ENCODE data around the gene ALK.

Gene ALK

DNA sequence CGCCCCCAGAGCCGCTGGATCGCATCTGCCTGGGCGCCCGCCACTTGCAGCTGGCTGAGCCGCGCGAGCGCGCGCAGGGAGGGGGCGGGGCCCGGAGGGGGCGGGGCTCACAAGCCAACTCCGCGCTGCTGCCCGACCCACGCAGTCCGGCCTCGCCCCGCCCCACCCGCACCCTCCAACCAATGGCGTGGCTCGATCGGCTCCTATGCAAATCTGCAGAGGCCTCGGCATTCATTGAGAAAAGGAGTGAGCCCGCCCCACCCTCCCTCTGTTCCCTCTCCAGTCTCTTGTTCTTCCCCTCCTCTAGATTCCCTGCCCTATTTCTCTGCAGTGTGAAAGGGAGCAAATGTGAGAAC lies at the start of gene ALK:
Gene ALK, minus strand, starts transcription at position 27 of the 356 bp plus-strand sequence. CDS start 927 bp downstream, outside the sequence.
- DNase-seq: peak; percentile 41 to 60

DNA sequence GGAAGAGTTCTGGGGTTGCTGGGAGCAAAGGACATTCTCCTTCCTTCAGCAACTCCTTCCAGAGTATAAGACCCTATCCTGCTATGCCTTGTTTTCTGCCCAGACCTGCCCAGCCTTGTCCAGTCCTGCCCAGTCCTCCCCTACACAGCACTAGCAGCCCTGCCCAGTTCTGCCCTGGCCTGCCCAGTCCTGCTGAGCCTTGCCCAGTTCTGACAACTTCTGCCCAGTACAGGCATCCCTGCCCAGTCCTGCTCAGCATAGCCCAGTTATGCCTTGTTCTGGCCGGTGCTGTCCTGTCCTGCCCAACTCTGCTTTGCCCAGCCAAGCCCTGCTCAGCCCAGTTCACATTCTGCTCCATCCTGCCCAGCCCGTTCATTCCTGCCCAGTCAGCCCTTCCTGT lies 44.9 kb upstream of the ALK start:
- no peak for DNase-seq

- DNase-seq: no peak
Observed at GRCh38 chr2:29963972-29964570, 42.7 kb upstream of the ALK start.

GRCh38 chr2:29962922-29963321 lies 41.5 kb upstream of the ALK start:
- DNase-seq: no peak

- DNase-seq: no peak
Observed at GRCh38 chr2:29954316-29954715, 32.9 kb upstream of the ALK start.

DNA sequence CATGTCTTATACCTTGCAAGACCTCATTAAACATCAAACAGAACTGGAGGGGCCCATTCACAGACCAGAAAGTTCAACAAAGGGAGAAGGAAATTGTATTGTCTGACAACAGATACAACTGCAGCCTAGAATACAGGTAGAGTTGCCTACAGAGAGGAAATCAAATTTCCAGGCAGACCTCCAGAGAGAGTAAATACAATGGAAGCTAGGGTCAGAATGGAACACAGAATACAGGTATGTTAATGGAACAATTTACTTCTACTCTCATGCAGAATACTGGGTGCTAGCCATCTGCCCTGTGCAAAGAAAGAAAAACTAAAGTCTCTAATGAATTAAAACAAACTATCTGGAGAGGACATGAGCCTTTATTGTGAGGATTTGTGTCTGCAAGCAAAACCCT lies 31.6 kb upstream of the ALK start:
- DNase-seq: no peak

DNA sequence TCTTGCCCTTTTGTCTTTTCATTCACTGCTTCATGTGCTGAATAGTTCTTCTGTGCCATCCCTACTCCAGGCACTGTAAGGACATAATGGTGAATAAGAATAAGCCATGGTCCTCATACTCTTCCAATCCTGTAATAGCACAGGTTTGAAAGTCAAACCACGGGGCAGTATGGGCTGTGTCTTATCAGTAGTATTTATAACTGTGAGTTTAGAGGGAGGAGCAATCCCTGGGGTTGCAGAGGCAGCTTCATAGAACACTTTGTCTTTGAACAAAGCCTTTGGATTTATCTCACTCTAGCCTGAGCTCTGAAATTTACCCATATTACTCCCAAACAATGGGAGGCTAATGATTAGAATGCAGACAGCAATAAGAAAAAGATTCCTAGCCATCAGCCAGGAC lies 30.2 kb upstream of the ALK start:
- DNase-seq: no peak

- DNase-seq: no peak
Observed at GRCh38 chr2:29950481-29950880, 29.1 kb upstream of the ALK start.

- DNase-seq: no peak
Observed at GRCh38 chr2:29949042-29949441, 27.7 kb upstream of the ALK start.

DNA sequence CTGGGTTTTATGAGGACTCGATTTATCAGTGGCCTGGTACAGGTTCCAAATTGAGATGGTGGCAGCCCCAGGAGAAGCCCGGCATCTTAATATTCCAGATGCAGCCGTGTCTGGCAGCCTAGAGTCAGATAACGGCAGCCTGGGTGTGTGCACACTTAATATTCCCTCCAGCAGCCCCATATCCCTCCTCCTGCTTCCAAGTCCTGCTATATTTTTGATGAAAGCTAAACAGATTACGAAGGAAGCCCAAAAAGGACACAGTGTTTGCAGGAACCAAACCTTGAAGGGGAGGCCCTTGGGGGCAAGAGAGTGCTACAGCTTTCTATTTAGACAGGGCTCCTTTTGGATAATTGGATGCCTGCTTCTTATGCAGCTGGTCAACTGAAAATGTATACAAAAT lies 25.1 kb upstream of the ALK start:
- no peak for DNase-seq

GRCh38 chr2:29942711-29943110 lies 21.3 kb upstream of the ALK start:
- no peak for DNase-seq

- no peak for DNase-seq
Observed at GRCh38 chr2:29940706-29941105, 19.3 kb upstream of the ALK start.

DNA sequence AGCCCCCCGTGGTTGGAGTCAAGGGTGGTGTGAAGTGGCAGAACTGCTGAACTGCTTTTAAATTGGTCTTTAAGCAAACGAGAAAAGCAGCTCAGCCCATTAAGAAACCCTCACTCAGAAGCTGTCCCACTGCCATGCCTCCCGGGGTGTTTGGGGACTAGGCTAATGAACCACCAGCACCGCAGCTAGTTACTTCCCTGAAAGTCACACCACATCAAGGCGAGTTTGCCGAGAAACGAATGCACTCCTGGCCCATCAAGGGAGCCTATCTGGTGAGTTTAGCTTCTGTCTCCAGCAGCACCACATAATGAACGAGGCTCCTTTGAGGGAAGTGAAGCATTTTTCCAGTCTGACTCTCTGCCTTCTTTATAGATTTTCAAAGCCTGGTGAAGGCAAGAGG lies 14.6 kb upstream of the ALK start:
- DNase-seq: no peak

- DNase-seq: no peak
Observed at GRCh38 chr2:29931818-29932217, 10.4 kb upstream of the ALK start.

DNA sequence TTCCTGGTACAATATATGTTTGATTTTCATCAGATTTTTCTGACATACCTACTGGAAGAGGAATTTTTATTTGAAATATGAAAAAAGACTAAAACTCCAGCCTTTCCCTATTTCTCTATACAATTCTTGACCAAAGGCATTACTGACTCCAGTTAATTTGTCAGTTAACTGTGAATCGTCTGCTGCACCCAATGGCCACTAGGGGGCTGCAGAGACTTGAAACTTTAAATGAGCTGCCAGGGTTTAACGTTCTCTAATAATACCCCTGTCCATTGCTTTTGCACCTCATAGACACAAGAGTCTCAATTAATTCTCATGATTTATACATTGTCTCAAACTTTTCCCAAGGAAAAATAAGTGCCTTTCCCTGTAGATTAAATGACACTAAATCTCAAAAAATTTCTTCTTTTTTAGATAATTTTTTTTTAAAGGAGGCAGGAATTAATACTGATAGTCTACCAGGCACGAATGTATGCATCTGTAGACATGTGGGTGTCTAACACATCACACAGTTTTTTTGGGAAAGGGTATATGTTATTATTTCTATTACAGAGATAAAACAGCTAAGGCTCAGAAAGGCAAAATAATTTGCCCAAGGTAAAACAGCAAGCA lies 1.8 kb upstream of the ALK start:
- DNase-seq: peak; percentile 24 to 43

DNA sequence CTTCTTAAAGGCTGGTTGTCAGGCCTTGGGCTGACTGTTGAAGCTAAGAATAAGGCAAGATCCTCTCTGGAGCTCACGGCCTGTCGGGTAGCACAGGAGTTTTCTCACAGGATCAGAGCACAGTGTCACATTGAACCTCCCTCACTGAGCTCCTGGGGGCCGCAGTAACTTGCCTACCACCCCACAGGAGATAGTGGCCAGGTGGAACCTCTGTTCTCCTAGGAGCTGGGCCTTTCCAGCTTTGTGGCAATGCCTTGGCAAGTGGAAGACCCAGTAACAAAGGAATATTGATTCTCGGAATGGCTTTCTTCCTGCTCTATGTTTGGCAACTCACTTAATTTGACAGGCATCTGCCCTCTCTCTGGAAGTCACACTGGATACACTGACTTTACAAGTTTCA lies 1.2 kb upstream of the ALK start:
- DNase-seq: no peak

DNA sequence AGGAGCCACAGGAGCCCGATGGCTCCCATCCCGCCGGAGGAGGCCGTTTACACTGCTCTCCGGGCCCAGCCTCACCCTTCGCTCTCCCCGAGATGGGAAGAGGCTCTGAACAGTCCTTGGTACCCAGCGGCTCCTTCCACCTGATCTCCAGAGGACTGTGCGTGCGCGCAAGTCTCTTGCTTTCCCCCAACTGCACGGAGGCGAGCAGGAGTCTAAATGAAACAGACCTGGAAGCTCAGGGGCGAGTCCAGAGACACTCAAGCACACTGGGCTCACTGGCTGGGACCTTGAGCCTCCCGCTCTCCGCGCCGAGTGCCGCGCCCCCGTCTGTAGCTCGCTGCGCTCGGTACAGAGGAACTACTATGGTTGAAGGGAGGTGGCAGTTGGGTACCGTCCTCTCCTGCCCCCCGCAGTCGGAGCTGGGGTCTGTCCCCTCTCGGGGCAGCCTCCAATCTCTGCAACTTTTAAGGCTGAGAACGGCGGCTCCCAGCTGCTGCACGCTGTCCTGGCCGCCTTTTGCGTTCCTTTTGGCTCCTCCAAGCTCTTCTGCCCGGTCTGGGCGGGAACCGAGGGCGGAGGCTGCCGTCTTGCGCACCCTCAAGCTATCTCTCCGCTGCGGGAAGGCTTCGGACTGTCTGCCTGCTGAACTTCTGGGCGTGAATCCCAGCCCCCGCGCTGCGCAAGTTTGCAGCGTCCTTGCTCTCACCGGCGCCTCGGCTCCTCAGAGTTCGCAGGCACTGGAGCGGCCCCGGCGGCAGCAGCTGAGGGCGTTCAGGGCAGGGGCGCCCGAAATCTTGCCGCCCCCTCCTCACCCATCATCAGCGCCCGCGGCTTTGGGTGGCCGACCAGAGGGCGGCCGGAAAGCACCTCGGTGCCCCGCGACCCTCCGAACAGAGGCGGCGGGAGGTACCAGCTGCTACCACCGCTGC lies 491 bp downstream of the ALK start:
- no peak for DNase-seq

- peak in 1 of 2 donors; percentile 8 for DNase-seq
Observed at GRCh38 chr2:29920130-29920577, 1.2 kb downstream of the ALK start.

GRCh38 chr2:29918941-29919340 lies 2.4 kb downstream of the ALK start:
- DNase-seq: no peak

GRCh38 chr2:29917781-29918180 lies 3.6 kb downstream of the ALK start:
- no peak for DNase-seq

DNA sequence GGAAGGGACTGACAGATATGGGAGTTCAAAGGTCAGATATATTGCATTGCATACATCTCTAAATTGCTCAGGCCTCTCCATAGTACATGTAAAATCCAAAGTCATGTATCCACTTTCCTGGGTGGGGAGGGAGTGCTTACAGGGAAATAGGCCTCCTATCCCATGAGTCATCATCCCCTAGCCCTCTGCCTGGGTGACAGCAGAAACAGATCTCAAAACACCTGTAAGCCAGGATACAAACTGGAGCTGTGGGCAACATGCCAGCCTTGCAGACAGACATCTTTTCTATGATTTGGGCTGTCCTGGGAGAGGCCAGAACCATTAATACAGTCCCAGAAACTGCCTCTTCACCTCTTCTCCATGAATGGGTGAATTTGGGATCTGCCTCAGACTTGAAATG lies 4.8 kb downstream of the ALK start:
- no peak for DNase-seq

DNA sequence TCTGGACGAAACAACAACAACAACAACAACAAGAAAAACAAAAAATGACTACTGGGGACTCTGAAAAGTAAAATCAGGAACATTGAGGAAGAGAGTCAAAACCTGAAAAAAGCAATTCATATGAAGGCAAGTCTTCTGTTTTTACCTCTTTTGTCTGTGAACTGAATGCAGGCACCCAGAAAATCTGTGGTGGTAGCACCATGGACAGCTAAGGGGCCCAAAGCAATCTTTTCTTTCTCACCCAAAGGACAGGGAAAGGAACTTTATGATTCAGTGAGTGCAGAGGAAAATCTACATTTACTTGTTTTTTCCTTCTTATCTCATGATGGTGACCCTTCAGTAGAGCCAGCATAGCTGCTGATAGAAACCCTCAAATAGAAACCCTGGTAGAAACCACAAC lies 10.4 kb downstream of the ALK start:
- no peak for DNase-seq

DNA sequence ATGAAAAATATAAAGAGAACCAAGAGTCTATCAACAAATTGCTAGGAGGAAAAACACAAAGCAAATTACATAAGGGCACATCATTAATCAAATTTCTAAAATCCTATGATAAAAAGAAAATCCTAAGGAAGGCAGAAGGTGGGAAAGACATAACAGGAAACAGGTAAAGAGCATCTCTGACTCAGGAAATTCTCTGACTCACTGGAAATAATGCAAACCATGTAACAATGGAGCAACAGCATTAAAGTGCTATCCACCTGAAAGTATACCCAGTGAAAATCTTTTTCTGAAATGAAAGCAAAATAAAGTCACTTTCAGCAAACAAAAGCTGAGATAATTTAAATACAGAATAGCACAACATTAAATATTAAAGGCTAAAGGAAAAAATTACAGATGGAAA lies 10.9 kb downstream of the ALK start:
- DNase-seq: no peak

DNA sequence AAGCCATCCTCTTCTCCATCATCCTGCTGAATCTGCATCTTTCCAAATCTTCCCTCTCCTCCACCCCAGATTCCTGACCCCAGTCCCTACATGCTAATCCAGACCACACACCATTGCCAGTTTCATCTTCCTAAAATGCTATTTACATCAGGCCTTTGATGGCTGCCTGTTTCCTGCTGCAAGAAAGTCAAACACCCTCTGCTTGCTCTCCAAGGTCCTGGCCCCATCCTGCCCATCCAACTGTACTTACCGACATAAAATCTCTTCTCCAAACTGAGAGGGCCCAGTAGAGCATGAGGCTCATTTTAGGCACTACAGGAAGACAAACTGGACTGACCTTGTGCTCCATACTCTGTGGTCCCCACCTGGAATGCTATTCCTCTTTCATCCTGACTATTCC lies 19.0 kb downstream of the ALK start:
- no peak for DNase-seq

Data from CD4-positive, alpha-beta T cell treated with Interleukin-4 for 1 hour (primary cell).